GDM1 (cell line): ENCODE data around the gene MTERF4.

Experiments
- DNase-seq: peaks from one replicate; lab custom pipeline; 2025; lab: John Stamatoyannopoulos, UW

The MTERF4 gene

GRCh38 chr2:241088791-241089732 lies 13.0 kb downstream of the MTERF4 start:
- no peak for DNase-seq

- no peak for DNase-seq
Measured at GRCh38 chr2:241088376-241088775, 13.7 kb downstream of the MTERF4 start.

- DNase-seq, result no peak
Measured at GRCh38 chr2:241087420-241088268, 14.4 kb downstream of the MTERF4 start.

- no peak for DNase-seq
Measured at GRCh38 chr2:241084856-241085444, 17.1 kb downstream of the MTERF4 start.

GRCh38 chr2:241083091-241083415 lies 19.0 kb downstream of the MTERF4 start:
- DNase-seq, result no peak

- DNase-seq, result no peak
Measured at GRCh38 chr2:241082341-241083090, 19.6 kb downstream of the MTERF4 start.

- DNase-seq, result no peak
Measured at GRCh38 chr2:241081643-241082340, 20.3 kb downstream of the MTERF4 start.

- no peak for DNase-seq
Measured at GRCh38 chr2:241081190-241081642, 20.9 kb downstream of the MTERF4 start.

GRCh38 chr2:241080405-241081189 lies 21.5 kb downstream of the MTERF4 start:
- no peak for DNase-seq

- no peak for DNase-seq
Measured at GRCh38 chr2:241074901-241075540, 27.1 kb downstream of the MTERF4 start.

GRCh38 chr2:241074065-241074818 lies 27.8 kb downstream of the MTERF4 start:
- DNase-seq, result no peak

- DNase-seq, result no peak
Measured at GRCh38 chr2:241073166-241074064, 28.7 kb downstream of the MTERF4 start.

GRCh38 chr2:241072553-241073165 lies 29.4 kb downstream of the MTERF4 start:
- DNase-seq, result no peak

- DNase-seq, result no peak
Measured at GRCh38 chr2:241072151-241072550, 29.9 kb downstream of the MTERF4 start.

GRCh38 chr2:241071677-241072111 lies 30.4 kb downstream of the MTERF4 start:
- DNase-seq, result no peak

- no peak for DNase-seq
Measured at GRCh38 chr2:241070811-241071676, 31.0 kb downstream of the MTERF4 start.

- no peak for DNase-seq
Measured at GRCh38 chr2:241070361-241070760, 31.7 kb downstream of the MTERF4 start.
